ENCODE measurements around the gene ICE2.
"Not testable (repeated sequence)": the region's sequence is repeated elsewhere in the genome, so short reads cannot be mapped to it uniquely, and the experiment has no call there.

Gene ICE2

GRCh38 chr15:60442763-60443162 lies 36.2 kb downstream of the ICE2 start:
- DNase-seq (ENCODE audit: low spot score), result no peak

DNA sequence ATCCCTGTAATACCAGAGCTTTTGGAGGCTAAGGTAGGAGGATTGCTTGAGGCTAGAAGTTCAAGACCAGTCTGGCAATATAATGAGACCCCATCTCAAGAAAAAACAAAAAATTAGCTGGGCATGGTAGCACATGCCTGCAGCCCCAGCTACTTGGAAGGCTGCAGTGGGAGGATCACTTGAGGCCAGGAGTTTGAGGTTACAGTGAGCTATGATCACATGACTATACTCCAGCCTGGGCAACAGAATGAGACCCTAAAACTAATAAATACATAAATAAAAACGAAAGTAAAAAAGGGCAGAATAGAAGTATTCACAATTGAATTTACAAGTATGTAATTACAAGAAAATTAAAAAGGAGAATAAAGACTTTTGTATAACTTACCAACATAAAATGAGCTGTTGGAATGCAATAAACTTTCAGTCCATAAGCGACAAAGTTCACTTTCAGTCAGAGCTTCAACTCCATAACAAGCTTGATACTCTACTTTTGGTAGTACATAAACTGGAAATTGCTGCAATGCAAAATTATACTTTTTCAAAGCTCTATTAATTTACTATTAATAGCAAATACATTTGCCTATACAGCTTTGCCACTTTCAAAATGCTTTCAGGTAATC lies 36.8 kb downstream of the ICE2 start:
- DNase-seq (ENCODE audit: low spot score), result no peak

DNA sequence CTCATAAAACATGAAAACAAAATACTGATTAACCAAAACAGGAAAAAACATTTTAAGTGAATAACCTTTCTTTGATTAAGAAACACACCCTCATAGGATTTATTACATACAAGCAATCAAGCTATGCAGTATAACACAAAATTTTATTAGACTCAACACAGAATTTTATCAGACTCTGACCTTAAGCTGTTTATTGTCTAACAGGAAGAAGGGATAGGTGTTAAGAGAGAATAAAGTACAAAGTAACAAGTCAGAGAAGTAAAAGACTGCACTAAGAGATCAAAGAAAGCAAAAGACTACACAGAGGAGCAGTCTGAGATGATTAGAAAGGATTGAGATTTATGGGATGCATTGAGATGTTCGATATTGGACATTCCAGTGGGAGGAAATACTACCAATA lies 37.6 kb downstream of the ICE2 start:
- DNase-seq (ENCODE audit: low spot score), result no peak

GRCh38 chr15:60438646-60439045 lies 40.3 kb downstream of the ICE2 start:
- DNase-seq (ENCODE audit: low spot score), result no peak

DNA sequence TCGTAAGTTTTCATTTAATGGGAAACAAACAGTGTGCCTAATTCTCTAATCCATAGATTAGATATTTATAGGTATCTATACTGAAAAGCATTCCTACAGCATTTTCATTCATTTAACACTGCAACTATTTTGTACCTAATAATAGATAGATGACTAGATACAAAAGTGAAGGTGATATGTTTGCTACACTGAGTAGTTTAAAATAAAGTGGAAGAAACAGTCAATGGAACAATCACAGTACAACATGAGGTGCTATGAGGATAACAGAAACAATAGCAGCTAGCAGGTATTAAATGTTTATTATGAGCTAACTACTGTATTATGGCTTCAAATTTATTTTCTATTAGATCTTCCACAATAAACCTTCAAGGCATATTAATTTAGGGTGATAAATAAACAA lies 50.0 kb downstream of the ICE2 start:
- DNase-seq (ENCODE audit: low spot score), result no peak

GRCh38 chr15:60426870-60427508 lies 52.0 kb downstream of the ICE2 start:
- DNase-seq (ENCODE audit: low spot score), result no peak

- DNase-seq (ENCODE audit: low spot score), result no peak
Observed at GRCh38 chr15:60425461-60425860, 53.5 kb downstream of the ICE2 start.

DNA sequence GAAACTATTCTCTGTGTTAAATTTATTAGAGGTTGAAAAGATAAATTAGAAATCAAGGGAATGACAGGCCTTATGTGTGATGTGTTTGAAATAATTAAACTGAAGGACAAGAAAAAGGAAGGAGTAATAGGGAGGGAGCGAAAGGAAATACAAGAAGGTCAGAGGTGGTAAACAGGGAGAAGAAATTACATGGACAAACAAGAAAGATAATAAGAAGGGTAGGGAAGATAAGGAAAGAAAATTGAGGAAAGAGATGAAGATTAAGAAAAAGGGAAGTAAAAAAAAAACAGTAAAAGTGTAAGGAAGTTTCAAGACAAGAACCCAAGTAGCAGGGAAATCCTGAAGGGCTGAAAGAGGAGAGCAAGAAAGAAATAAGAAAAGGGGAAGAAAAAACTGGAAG lies 54.9 kb downstream of the ICE2 start:
- DNase-seq (ENCODE audit: low spot score), result no peak

DNA sequence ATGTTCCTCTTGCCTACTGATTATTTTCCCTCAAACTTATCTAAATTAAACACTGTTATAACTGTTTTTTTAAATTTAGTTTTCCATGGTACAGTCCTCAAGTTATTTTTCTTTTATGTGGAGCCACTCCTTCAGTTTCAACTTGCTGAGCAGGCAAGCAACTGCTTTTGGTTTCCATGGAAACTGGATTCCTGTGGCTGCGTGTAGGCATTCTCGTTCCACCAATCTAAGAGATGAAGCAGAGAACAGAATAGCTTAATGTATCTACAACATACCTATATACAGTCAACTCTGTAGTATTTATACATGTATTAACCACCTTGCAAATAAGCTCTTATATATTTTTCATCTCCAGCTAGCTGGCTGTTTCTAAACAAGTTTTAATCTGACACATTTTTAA lies 55.4 kb downstream of the ICE2 start:
- DNase-seq (ENCODE audit: low spot score), result peak; percentile 59

DNA sequence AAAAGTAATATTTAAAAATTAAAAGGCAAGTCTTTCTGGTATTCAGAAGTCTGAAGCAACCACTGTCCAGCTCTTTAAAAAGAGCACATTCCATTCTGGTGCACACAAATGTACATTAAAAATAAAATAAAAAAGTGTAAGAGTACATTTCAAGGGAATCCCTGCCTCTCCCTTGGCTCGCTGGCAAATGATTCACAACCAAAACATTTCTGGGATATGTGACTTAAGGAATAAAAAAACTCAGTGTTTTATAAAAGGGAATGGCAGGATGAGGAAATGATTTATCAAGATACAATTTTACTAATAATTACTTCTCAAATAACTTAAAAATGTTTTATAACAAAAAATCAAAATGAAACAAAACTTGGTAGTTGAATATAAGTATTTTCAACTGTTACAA lies 57.4 kb downstream of the ICE2 start:
- DNase-seq (ENCODE audit: low spot score), result peak; percentile 80

- no peak for DNase-seq (ENCODE audit: low spot score)
Observed at GRCh38 chr15:60420203-60420716, 58.7 kb downstream of the ICE2 start.

GRCh38 chr15:60419753-60420152 lies 59.2 kb downstream of the ICE2 start:
- DNase-seq (ENCODE audit: low spot score), result no peak

GRCh38 chr15:60418096-60418495 lies 60.8 kb downstream of the ICE2 start:
- no peak for DNase-seq (ENCODE audit: low spot score)

DNA sequence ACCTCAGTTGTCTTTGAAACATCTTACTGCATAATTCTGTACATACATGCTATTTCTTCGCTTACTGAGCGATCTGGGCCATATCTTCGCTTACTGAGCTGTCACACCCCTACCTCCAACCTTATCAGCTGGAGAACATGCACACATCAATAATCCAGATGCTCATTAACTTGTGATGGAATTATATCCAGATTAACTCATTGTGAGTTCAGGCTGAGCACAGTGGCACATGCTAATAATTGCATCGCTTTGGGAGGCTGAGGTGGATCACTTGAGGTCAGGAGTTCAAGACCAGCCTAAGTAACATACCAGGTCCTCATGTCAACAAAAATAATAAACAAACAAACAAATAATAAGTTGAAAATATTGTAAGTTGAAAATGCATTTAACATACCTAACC lies 61.8 kb downstream of the ICE2 start:
- DNase-seq (ENCODE audit: low spot score), result no peak

DNA sequence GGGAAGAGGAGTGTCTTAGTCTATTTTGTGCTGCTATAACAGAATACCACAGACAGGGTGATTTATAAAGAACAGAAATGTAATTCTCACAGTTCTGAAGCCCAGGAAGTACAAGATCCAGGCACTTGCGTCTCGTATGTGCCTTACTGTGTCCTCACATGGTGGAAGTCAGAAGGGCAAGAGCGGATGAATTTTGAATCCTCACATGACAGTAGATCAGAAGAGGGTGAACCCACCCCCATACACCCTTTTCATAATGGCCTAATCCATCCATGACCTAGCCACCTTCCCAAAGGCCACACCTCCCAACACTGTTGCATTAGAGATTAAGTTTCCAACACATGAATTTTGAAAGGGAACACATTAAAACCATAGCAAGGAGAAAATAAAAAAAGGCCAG lies 62.5 kb downstream of the ICE2 start:
- no peak for DNase-seq (ENCODE audit: low spot score)

DNA sequence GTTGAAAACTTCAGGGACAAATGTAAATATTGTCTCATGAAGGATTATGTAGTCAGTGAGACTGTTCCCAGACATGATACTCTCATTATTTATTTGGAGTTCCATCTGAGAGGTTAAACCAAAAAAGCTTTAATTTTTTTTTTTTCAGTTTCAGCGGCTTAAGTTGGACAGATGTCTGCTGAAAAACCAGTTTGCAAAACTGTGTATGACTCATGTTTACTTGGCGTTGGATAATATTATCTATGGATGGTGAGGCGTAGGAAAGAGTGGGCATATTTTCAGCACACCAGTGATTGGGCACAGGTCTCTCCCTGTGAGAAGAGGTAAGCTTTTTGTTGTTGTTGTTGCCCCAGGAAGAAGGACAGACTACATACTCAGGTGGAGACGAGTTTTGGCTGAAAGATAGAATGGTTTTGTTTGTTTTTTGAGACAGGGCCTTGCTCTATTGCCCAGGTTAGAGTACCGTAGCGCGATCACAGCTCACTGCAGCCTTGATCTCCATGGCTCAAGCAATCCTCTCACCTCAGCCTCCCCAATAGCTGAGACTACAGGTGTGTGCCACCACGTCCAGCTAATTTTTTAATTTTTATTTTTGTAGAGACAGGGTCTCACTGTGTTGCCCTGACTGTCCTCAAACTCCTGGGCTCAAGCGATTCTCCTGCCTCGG lies 64.8 kb downstream of the ICE2 start:
- no peak for DNase-seq (ENCODE audit: low spot score)

DNA sequence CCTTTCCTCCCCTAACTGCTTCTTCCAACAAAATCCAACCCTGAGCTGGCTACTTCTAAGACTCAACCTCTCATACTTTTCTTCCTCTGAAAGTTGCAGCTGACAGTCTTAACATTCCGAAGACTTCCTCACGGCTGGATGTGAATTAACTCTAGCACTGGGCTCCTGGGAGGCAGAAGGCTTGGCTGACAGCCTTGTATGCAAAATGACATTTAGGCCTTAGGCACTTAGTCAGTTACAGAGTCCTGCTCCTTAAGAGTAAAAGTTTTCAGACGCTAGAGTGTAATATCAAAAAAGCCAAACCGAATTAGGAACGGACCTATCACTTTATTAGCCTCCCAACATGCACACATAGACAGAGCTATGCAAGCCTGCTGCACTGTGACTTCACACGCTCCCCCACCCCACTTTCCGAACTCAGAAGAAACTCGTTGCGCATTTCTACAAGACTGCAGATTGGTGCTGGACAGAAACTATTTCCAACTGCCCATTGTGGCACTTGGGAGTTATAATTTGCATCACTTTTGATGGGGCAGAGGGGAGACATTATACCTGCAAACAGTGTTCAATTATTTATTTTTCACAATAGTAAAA lies 65.6 kb downstream of the ICE2 start:
- DNase-seq (ENCODE audit: low spot score), result no peak

- DNase-seq (ENCODE audit: low spot score), result not testable (repeated sequence)
Observed at GRCh38 chr15:60412807-60413206, 66.1 kb downstream of the ICE2 start.

- no peak for DNase-seq (ENCODE audit: low spot score)
Observed at GRCh38 chr15:60411774-60412425, 67.0 kb downstream of the ICE2 start.

GRCh38 chr15:60410350-60410749 lies 68.6 kb downstream of the ICE2 start:
- not testable (repeated sequence) for DNase-seq (ENCODE audit: low spot score)

- DNase-seq (ENCODE audit: low spot score), result peak; percentile 79
Observed at GRCh38 chr15:60408463-60408981, 70.4 kb downstream of the ICE2 start.

DNA sequence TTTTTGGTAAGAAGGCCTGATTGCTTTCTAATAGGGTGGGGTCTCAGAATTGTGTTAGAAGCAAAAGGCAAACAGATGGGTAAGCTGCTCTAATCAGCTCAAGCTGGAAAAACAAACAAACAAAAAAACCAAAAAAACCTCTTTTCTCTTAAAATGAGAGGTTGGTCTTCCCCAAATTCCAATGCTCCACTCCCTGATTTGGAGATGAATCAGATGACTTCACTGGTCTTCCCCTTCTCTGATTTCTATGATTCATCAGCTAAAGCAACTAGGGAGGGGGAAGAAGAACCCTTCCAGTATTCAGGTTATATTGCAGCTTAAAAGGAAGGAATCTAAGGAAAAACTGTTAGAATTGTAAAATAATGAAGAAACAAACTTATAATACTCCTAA lies 71.5 kb downstream of the ICE2 start:
- no peak for DNase-seq (ENCODE audit: low spot score)

Measured in kidney capillary endothelial cell (primary cell).